NK-92 treated with Interleukin-12 subunit alpha and Interleukin-12 subunit beta, amount 100 ng/mL, for 24 hours (cell line): ENCODE results near the gene ZBTB38.

Experiments
- DNase-seq: peaks from one replicate; lab custom pipeline; 2025; lab: John Stamatoyannopoulos, UW

Gene ZBTB38

GRCh38 chr3:141338881-141339280, 29.4 kb upstream of the ZBTB38 start:
- no peak for DNase-seq

DNA sequence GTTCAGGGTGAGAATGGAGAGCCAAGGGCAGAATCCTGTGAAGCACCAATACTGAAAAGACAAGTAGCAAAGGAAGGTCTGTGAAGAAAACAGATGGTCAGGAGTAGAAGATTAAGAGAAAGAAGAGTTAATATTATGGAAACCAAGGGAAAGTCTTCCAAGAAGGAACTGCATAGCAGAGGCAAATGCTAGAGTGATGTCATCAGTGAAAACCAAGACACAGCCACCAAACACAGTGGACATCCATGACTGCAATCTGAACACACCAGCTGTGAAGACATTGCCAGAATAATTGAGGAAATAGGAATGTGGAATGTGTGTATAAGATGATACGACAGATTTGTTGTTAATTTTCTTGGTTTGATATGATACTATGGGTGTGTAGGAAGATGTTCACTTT, 26.8 kb upstream of the ZBTB38 start:
- no peak for DNase-seq

GRCh38 chr3:141342386-141342785, 25.9 kb upstream of the ZBTB38 start:
- DNase-seq: no peak

DNA sequence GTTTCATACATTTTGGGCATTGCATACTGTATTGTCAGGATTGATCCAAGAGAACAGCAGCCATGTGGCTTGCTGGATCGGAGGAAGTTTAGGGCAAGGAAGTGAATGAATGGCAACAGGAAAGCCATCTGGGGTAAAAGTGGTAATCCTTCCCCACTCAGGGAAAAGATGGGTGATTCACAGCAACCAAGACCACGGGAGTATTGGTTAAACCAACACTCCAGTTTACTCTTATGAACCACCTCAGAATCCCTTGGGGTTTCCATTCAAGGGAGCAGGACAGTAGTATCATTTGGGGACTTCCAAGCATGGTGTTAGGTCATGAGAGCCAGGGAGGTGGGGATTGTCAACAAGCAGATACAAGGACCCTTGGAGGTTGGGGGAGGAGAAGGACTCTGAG, 25.2 kb upstream of the ZBTB38 start:
- DNase-seq: no peak

DNA sequence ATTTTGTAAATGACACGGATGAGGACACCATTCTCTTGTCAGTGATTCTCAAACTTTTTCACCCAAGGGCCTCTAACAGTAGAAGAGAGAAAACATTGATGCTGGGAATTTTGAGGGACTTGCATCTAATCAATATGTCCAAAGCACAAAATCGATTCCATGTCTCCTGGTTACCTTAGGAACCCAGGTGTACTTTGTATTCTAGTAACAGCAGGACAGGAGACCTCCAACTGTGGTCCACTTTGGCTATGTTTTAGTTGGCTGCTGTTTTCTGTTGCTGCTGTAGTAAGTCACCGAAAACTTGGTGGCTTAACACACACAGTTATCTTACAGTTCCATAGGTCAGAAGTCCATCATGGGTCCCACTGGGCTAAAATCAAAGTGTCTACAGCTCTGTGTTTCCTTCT, 24.4 kb upstream of the ZBTB38 start:
- no peak for DNase-seq

- DNase-seq: no peak
These were observed 22.8 kb upstream of the ZBTB38 start for GRCh38 chr3:141345528-141345927.

- no peak for DNase-seq
These were observed 22.3 kb upstream of the ZBTB38 start for GRCh38 chr3:141346007-141346406.

DNA sequence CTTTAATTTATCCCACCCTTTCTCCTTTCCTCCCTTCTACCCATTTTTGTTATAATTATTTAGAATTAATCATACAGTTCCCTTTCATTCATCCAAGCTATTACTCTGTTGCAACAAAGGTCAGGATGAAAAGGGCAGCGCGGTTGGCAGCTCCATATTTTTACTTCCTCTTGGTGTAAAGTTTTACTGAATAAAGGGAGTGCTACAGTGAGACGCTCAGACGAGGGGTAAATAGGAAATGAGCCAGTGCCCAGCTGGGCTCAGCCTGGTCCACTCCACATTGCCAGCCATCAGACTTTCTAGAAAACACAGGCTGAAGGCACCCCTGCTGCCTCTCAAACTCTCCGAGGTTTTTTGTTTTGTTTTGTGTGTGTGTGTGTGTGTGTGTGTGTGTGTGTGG, 21.9 kb upstream of the ZBTB38 start:
- DNase-seq: no peak

- no peak for DNase-seq
These were observed 21.5 kb upstream of the ZBTB38 start for GRCh38 chr3:141346839-141347238.

DNA sequence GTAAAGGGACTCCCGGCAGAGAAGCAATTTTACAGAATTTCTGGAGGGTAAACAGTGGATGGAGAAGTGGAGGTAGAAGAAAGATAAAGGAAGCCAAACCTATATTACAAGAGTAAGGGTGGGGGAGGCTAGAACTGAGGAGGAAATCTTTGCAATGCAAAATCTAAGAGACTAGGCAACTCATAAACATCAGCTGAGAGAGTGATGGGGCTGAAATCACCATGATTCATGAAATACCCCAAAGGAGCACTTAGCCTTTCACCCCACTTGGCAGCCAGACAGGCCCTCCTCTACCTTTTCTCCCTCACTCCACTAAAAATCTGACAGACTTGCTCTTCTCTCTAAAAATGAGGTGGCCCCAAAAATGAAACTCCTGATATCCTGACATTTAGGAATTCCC, 19.5 kb upstream of the ZBTB38 start:
- DNase-seq: no peak

DNA sequence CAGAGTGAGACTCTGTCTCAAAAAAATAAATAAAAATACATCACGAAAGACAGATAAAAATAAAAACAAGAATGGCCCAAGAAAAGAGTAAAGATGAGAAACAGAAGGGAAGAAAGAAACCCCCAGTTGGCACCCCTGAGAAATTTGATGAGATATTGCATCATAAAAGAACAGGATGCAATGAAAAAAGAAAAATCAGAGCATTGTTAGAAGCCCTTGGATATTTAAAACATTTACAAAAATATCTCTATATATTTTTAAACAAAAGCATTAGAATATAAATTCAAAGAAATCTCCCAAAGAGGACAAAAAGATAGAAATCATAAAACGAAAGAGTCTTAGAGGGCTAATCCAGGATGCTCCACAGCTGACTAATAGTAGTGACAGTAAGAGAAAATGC, 18.6 kb upstream of the ZBTB38 start:
- DNase-seq: no peak

DNA sequence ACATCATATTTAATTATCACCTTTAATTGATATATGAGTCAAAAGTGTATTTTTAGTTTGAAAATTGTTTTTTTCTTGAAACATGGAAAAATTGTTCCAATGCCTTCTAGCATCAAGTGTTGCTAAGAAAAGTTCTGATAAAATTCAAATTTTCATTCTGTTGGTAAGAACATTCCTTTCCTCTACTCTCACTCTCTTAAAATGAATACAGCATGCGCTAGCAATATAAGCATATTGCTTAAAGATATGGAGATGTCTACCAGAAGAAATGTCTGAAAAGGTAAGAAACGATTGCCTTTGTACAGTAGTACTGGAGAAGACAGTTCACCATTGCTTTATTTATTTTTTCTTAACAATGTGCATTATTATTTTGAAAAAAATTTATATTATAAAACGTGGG, 17.6 kb upstream of the ZBTB38 start:
- DNase-seq: no peak

DNA sequence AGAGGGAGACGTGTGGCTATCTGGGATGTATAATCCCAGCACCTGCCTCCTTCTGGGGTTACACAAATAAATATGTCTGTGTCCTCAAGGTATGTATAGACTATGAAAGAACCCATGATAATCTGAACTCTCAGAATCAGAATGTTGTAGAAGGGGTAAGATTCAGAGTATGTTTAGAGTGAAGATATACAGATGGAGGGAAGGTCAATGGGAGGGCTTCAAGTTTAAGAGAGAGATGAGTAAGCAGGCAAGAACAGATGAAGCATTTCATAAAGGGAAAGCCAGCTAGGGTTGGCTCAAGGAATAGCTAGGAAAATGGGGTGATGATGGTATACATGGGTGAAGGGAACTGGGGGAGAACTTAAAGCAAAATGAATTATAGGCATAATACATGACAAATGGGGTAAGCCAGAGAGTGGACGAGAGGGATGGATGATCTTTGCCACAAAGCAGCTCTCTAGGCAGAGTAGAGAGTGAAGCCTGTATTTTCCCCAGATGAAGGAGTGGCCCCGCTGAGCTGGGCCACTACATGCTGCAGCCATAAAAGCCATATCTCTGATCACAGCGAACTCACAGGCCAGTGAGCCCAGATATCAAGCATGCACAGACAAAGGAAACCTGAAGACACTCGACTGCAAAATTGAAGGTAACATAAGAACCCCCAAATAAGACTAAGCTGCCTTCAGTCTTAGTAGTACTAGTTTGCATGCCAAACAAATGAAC, 15.9 kb upstream of the ZBTB38 start:
- DNase-seq: no peak

GRCh38 chr3:141353652-141354495, 14.4 kb upstream of the ZBTB38 start:
- DNase-seq: no peak

DNA sequence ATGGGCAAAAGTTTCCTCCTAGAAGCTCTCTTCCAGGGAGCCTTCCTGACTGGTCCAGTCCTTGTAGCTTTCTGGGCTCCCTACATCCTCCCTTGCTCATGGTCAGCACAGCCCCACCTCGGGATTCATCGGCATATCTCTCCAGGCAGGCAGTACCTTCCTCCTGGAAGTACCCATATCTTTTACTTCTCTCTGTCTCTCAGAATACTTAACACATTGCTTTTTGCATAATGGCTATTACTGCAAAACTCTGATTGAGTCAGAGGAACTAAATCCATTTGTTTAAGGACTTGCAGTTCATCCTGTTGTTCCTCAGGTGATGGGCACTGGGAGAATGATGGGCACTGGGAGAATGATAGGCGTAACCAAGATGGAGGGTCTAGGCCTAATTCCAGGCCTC, 13.8 kb upstream of the ZBTB38 start:
- DNase-seq: no peak

GRCh38 chr3:141355242-141355641, 13.1 kb upstream of the ZBTB38 start:
- no peak for DNase-seq

DNA sequence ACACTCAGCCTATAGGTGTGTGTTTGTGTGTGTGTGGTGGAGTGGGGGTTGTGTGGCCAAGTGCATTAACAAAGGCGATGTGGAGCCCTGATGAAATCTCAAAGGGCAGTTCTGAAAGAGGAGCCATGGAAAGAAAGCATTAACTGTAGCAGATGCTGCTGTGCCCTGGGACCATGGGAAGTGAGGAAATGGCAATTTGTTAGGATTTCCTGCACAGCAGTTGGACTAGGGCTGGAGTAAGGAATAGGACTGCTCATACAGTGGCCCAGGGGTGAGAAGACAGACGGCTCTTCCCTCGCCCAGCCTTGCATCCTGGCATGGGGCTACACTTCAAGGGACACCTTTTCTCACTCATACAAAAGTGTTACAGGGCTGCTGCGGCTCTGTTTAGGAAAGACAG, 12.3 kb upstream of the ZBTB38 start:
- DNase-seq: no peak

DNA sequence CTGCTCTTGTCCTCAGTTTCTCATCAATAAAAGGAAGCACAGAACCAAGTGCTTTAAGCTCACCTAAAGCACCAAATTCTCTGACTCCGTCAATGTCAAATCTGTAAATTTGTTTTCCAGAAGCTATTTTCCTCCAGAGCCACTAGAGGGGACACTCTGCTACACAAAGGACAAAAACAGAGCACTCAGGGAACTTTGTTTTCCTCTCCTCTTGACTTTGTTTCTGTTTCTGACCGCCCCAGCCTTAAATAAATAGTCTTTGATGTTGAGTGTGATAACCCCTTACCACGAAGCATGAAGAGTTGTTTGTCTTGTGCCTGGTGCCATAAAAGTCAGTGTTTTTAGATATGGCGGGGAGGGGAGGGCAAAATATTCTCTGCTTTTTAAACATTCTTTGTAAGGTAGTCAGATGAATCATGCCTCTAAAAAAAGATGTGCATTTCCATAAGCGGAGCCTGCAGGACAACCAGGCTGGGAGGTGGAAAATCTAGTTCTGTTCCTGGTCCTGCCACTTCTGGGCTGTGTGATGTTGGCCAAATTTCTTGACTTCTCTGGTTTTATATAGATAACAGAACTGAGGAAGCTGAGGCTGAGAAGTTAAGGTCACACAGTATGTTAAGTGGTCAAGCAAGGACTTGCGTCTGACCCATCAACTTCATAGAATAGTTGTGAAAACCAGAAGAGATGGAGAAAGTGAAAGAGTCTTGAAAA, 7.3 kb upstream of the ZBTB38 start:
- no peak for DNase-seq

- no peak for DNase-seq
These were observed 5.6 kb upstream of the ZBTB38 start for GRCh38 chr3:141362736-141363135.

DNA sequence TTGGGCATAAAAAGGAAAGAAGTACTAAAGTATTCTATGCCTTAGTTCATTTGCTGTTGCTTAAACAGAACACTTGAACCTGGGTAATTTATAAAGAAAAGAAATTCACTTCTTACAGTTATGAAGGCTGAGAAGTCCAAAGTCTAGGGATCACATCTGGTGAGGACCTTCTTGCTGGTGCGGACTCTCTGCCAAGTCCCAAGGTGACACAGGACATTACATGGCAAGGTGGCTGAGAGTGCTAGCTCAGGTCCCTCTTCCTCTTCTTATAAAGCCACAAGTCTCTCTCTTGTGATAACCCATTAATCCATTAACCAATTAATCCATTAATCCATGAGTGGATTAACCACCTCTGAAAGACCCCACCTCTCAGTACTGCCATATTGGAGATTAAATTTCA, 3.1 kb upstream of the ZBTB38 start:
- no peak for DNase-seq

- no peak for DNase-seq
These were observed 1.8 kb upstream of the ZBTB38 start for GRCh38 chr3:141366285-141367037.

DNA sequence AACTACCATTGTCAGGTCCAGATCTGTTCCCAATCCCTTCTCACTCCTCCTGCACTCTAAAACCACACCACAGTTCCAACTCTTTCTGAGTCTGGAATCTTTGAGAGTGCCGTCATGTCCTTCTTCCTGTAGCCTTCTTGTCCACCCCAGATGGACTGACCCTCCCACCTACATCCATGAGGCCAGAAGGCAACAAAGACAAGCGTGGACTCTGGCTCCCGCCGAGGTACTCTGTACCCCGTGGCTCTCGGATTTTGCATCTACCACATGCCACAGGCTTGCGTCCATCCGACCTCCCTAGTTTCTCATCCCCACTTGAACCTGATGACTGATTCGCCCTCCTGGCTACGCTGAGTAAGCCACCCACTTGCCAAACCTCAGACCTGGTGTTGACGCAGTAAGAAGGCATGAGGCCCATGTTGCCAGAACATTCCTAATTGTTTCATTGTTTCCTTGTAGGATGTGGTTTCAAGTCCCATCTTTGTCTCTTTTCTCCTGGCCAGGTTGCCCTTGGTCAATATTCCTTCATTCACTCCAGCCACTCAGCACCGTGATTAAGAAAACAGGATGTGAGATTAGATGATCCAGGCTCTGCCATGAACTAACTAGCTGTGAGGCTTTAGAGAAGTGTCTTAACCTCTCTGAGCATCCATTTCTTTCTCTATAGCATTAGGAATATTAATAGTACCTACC, 1.1 kb upstream of the ZBTB38 start:
- DNase-seq: no peak
